Coronary artery (tissue), 2 donors: ENCODE results near the gene CT47A7.
"Not testable (repeated sequence)": the region's sequence is repeated elsewhere in the genome, so short reads cannot be mapped to it uniquely, and the experiment has no call there.

ENCODE experiments used
- DNase-seq: peaks from one replicate; pipeline ENCODE4 v3.0.0-alpha.2; 2017; ENCODE audit warnings: low spot score
- H3K27ac ChIP-seq, 2 donors: fragments of 200-600 bp; sonication (generic); one replicate each; pipeline ENCODE4 v1.5.1; 2016 to 2019
- H3K4me3 ChIP-seq: fragments of 200-600 bp; sonication (generic); 2 replicates; pipeline ENCODE4 v1.5.1; 2016; ENCODE audit warnings: mild to moderate bottlenecking, moderate library complexity
- CTCF ChIP-seq: fragments of 200-600 bp; sonication (generic); IDR thresholded peaks from one replicate; pipeline ENCODE4 v1.5.1; 2019; ENCODE audit warnings: antibody characterized with exemption

The CT47A7 gene

GRCh38 chrX:120956500-120956899, at the start of gene CT47A7:
Gene CT47A7 (minus strand): TSS chrX:120956600. CDS start chrX:120956345, 255 bp downstream.
- H3K27ac ChIP-seq, DNase-seq: not testable (repeated sequence)

GRCh38 chrX:121000589-121000988, 44.2 kb upstream of the CT47A7 start:
- no peak for DNase-seq
- H3K4me3 ChIP-seq = no peak overlapping the region
- H3K27ac ChIP-seq = no peak overlapping the region
- no peak for TF ChIP-seq CTCF

More at GRCh38 chrX:120956500-120956899, at the start of gene CT47A7:
- H3K4me3 ChIP-seq = not testable (repeated sequence)

- H3K27ac ChIP-seq = no peak overlapping the region
Observed at GRCh38 chrX:120999413-120999812, 43.0 kb upstream of the CT47A7 start.

GRCh38 chrX:120985660-120986059, 29.3 kb upstream of the CT47A7 start, which contains the start of gene CT47A1:
Gene CT47A1 (minus strand): TSS chrX:120985760. CDS start chrX:120985529, 231 bp downstream.
- not testable (repeated sequence) for H3K27ac ChIP-seq, H3K4me3 ChIP-seq, DNase-seq

More at GRCh38 chrX:120999413-120999812, 43.0 kb upstream of the CT47A7 start:
- no peak overlapping the region for H3K4me3 ChIP-seq
- DNase-seq = no peak
- TF ChIP-seq CTCF = no peak
